ENCODE measurements around the gene VEGFC.

Gene VEGFC

DNA sequence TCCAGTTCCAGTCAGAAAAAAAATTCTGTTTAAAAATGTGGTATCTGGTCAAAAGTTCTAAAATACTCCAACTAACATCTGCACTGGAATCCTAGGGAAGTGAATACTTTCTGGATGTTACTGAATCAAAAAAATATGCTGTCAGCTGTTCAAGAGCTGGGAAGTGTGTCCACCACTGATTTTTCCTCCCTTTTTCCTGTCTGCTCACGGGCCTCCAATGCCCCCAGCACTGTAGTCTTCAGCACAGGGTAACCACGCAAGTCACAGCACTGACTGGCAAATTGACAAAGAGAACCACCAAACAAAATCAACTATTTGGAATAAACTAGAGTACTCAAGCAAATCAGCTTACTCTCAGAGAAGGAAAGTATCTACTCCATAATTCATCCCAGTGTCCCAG is 9.9 kb downstream of the VEGFC start:
- no peak overlapping the region for H3K9ac ChIP-seq (ENCODE audit: low read length)
- H3K79me2 ChIP-seq (ENCODE audit: insufficient read depth, low read length) = no peaks in the 10 kb centered on the region
- TF ChIP-seq, protein P1, sequence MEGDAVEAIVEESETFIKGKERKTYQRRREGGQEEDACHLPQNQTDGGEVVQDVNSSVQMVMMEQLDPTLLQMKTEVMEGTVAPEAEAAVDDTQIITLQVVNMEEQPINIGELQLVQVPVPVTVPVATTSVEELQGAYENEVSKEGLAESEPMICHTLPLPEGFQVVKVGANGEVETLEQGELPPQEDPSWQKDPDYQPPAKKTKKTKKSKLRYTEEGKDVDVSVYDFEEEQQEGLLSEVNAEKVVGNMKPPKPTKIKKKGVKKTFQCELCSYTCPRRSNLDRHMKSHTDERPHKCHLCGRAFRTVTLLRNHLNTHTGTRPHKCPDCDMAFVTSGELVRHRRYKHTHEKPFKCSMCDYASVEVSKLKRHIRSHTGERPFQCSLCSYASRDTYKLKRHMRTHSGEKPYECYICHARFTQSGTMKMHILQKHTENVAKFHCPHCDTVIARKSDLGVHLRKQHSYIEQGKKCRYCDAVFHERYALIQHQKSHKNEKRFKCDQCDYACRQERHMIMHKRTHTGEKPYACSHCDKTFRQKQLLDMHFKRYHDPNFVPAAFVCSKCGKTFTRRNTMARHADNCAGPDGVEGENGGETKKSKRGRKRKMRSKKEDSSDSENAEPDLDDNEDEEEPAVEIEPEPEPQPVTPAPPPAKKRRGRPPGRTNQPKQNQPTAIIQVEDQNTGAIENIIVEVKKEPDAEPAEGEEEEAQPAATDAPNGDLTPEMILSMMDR (IDR thresholded peaks at IDR 0.05; ENCODE audit: low read length) = no peak
- TF ChIP-seq EZH2 (IDR thresholded peaks at IDR 0.05; ENCODE audit: borderline replicate concordance, low read length) = no peak
- H2AFZ ChIP-seq (ENCODE audit: low read length) = no peak overlapping the region
- no peaks in the 10 kb centered on the region for H3K27me3 ChIP-seq (ENCODE audit: insufficient read depth, low read length)
- no peak overlapping the region for H3K4me2 ChIP-seq (ENCODE audit: low read length)
- H3K4me3 ChIP-seq (ENCODE audit: low read depth, low read length, poor library complexity, severe bottlenecking) = no peak overlapping the region
- H3K36me3 ChIP-seq (ENCODE audit: insufficient read depth, low read length) = no peaks in the 10 kb centered on the region
- no peak overlapping the region for H3K27ac ChIP-seq (ENCODE audit: low read depth, low read length, poor library complexity, severe bottlenecking)
- no peaks in the 10 kb centered on the region for H3F3A ChIP-seq (ENCODE audit: insufficient read depth, low read length)
- no peaks in the 10 kb centered on the region for H3K9me3 ChIP-seq (ENCODE audit: low read length)
- H3K4me1 ChIP-seq (ENCODE audit: insufficient read depth, low read length, severe bottlenecking) = no peaks in the 10 kb centered on the region
- H4K20me1 ChIP-seq (ENCODE audit: insufficient read depth, low read length) = no peaks in the 10 kb centered on the region
- no peaks in the 10 kb centered on the region for H3K9me2 ChIP-seq (ENCODE audit: low read depth, low read length)

GRCh38 chr4:176782191-176782590 is 10.5 kb downstream of the VEGFC start:
- Histone ChIP-seq H3K79me2 (ENCODE audit: insufficient read depth, low read length) (no peaks in the 10 kb centered on the region), H4K20me1 (ENCODE audit: insufficient read depth, low read length) (no peaks in the 10 kb centered on the region), H3K27me3 (ENCODE audit: insufficient read depth, low read length) (no peaks in the 10 kb centered on the region), H3K36me3 (ENCODE audit: insufficient read depth, low read length) (no peaks in the 10 kb centered on the region), H2AFZ (ENCODE audit: low read length) (no peak overlapping the region), H3K4me1 (ENCODE audit: insufficient read depth, low read length, severe bottlenecking) (no peaks in the 10 kb centered on the region), H3K4me3 (ENCODE audit: low read depth, low read length, poor library complexity, severe bottlenecking) (no peak overlapping the region), H3K4me2 (ENCODE audit: low read length) (no peak overlapping the region), H3K9me2 (ENCODE audit: low read depth, low read length) (no peaks in the 10 kb centered on the region), H3F3A (ENCODE audit: insufficient read depth, low read length) (no peaks in the 10 kb centered on the region), H3K9ac (ENCODE audit: low read length) (no peak overlapping the region), H3K27ac (ENCODE audit: low read depth, low read length, poor library complexity, severe bottlenecking) (no peak overlapping the region), H3K9me3 (ENCODE audit: low read length) (no peaks in the 10 kb centered on the region)
- TF ChIP-seq, protein P1 (IDR thresholded peaks at IDR 0.05; ENCODE audit: low read length) = no peak
- no peak for TF ChIP-seq EZH2 (IDR thresholded peaks at IDR 0.05; ENCODE audit: borderline replicate concordance, low read length)

DNA sequence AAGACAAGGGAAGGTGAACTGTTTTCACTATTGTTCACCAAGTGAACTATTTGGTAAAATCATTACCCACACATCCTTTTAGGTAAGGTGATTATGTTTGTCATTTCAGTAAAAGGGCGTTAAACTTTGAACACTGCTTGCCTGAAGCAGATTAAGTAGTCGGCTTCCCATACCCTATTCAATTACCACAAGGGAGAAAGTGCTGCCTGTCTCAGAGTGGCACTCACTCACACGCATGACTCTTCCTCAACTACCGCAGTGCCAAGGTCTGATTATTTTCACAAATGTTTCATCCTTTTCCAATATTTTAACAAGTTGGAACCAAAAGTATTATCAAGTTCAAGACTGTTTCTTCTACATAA is 11.0 kb downstream of the VEGFC start:
- Histone ChIP-seq H3K9ac (ENCODE audit: low read length) (no peak overlapping the region), H3K27me3 (ENCODE audit: insufficient read depth, low read length) (no peaks in the 10 kb centered on the region), H3K27ac (ENCODE audit: low read depth, low read length, poor library complexity, severe bottlenecking) (no peak overlapping the region), H3K4me3 (ENCODE audit: low read depth, low read length, poor library complexity, severe bottlenecking) (no peak overlapping the region), H3F3A (ENCODE audit: insufficient read depth, low read length) (no peaks in the 10 kb centered on the region), H3K9me3 (ENCODE audit: low read length) (no peaks in the 10 kb centered on the region), H2AFZ (ENCODE audit: low read length) (no peak overlapping the region), H4K20me1 (ENCODE audit: insufficient read depth, low read length) (no peaks in the 10 kb centered on the region), H3K4me1 (ENCODE audit: insufficient read depth, low read length, severe bottlenecking) (no peaks in the 10 kb centered on the region), H3K9me2 (ENCODE audit: low read depth, low read length) (no peaks in the 10 kb centered on the region), H3K36me3 (ENCODE audit: insufficient read depth, low read length) (no peaks in the 10 kb centered on the region), H3K79me2 (ENCODE audit: insufficient read depth, low read length) (no peaks in the 10 kb centered on the region), H3K4me2 (ENCODE audit: low read length) (no peak overlapping the region)
- TF ChIP-seq EZH2 (IDR thresholded peaks at IDR 0.05; ENCODE audit: borderline replicate concordance, low read length) = no peak
- TF ChIP-seq, protein P1 (IDR thresholded peaks at IDR 0.05; ENCODE audit: low read length) = no peak

All from OCI-LY1 (cell line).